IMR-90 (cell line): ENCODE results near the gene NAPSA. TPM values are rescaled to one million over a fixed set of nuclear protein-coding genes. Genes with fewer than 3 reads are reported as not detected.

Source experiments
- ATAC-seq: fragments of 200-7000 bp; cut with Tn5 transposase; 2 replicates; pipeline ENCODE4 v1.9.1; 2020; ENCODE audit warnings: low read depth, mild to moderate bottlenecking, moderate library complexity
- BruUV-seq: library from RNA; stranded (reverse); fragments of 400-500 nt; replicated peaks from 2 replicates; lab custom pipeline; 2021; lab: Mats Ljungman, UMichigan
- CTCF ChIA-PET: fragments of 300-600 bp; formaldehyde crosslinking; extraction: SDS; loops from one replicate; lab custom pipeline; 2021; ENCODE audit warnings: antibody characterized with exemption; lab: Yijun Ruan, JAX
- POLR2A ChIA-PET: fragments of 300-600 bp; sonication (Branson Sonifier 250); formaldehyde crosslinking; loops from one replicate; lab custom pipeline; 2022; ENCODE audit warnings: antibody characterized with exemption; ENCODE audit not compliant: unreplicated experiment; lab: Charles Lee
- DNase-seq: peaks from one replicate; pipeline ENCODE4 v3.0.0; 2013
- H2AFZ ChIP-seq: replicated peaks from 2 replicates; pipeline ENCODE3; 2013; ENCODE audit warnings: low read length, mild to moderate bottlenecking; ENCODE audit not compliant: poor library complexity
- H2AK5ac ChIP-seq: 2 replicates; pipeline ENCODE4 v1.6.1; 2013; ENCODE audit warnings: low read depth, low read length, inconsistent platforms
- H2AK9ac ChIP-seq: replicated peaks from 2 replicates; pipeline ENCODE3; 2013; ENCODE audit warnings: mild to moderate bottlenecking, low read depth, low read length, moderate library complexity; ENCODE audit not compliant: poor library complexity
- H2BK120ac ChIP-seq: 2 replicates; pipeline ENCODE4 v1.6.1; 2013; ENCODE audit warnings: low read depth, low read length, inconsistent platforms
- H2BK15ac ChIP-seq: 3 replicates; pipeline ENCODE4 v1.6.1; 2013; ENCODE audit warnings: low read depth, low read length, inconsistent platforms
- H2BK20ac ChIP-seq: 2 replicates; pipeline ENCODE4 v1.6.1; 2013; ENCODE audit warnings: low read depth, mild to moderate bottlenecking, inconsistent platforms, low read length, moderate library complexity
- H2BK5ac ChIP-seq: 2 replicates; pipeline ENCODE4 v1.6.1; 2013; ENCODE audit warnings: mild to moderate bottlenecking, low read depth, low read length, inconsistent platforms; ENCODE audit not compliant: poor library complexity, severe bottlenecking
- H3K14ac ChIP-seq: replicated peaks from 2 replicates; pipeline ENCODE4 v1.6.1; 2013; ENCODE audit warnings: low read depth, low read length, inconsistent platforms
- H3K18ac ChIP-seq: 2 replicates; pipeline ENCODE4 v1.6.1; 2013; ENCODE audit warnings: low read depth, low read length, control low read depth
- H3K23ac ChIP-seq: 2 replicates; pipeline ENCODE4 v1.6.1; 2013; ENCODE audit warnings: low read depth, low read length, inconsistent platforms
- H3K27ac ChIP-seq: 2 replicates; pipeline ENCODE4 v1.5.1; 2013; ENCODE audit warnings: mild to moderate bottlenecking, control low read depth, low read length; ENCODE audit not compliant: insufficient read depth
- H3K27me3 ChIP-seq: 2 replicates; pipeline ENCODE4 v1.6.1; 2013; ENCODE audit warnings: low read length; ENCODE audit not compliant: control insufficient read depth, insufficient read depth
- H3K36me3 ChIP-seq: 2 replicates; pipeline ENCODE4 v1.6.1; 2013; ENCODE audit warnings: low read length, mixed read lengths; ENCODE audit not compliant: control insufficient read depth, insufficient read depth
- H3K4ac ChIP-seq: 2 replicates; pipeline ENCODE4 v1.6.1; 2013; ENCODE audit warnings: low read depth, low read length, inconsistent platforms
- H3K4me1 ChIP-seq: 2 replicates; pipeline ENCODE4 v1.6.1; 2013; ENCODE audit warnings: low read length, mixed read lengths; ENCODE audit not compliant: control insufficient read depth, insufficient read depth
- H3K4me2 ChIP-seq: 2 replicates; pipeline ENCODE4 v1.6.1; 2013; ENCODE audit warnings: low read depth, mild to moderate bottlenecking, control low read depth, low read length, moderate library complexity
- H3K4me3 ChIP-seq: 2 replicates; pipeline ENCODE4 v1.5.1; 2013; ENCODE audit warnings: low read depth, mild to moderate bottlenecking, control low read depth, low read length, moderate library complexity; ENCODE audit not compliant: insufficient read depth
- H3K56ac ChIP-seq: 2 replicates; pipeline ENCODE4 v1.6.1; 2013; ENCODE audit warnings: low read length, inconsistent platforms; ENCODE audit not compliant: insufficient read depth; ENCODE audit errors: extremely low read depth
- H3K79me1 ChIP-seq, 2 experiments: 2 replicates each; pipeline ENCODE4 v1.6.1; 2013; ENCODE audit warnings: low read length in 2 of 2, inconsistent platforms in 1 of 2, low read depth in 1 of 2
- H3K9ac ChIP-seq: 2 replicates; pipeline ENCODE4 v1.6.1; 2013; ENCODE audit warnings: low read depth, low read length, control low read depth
- H3K9me1 ChIP-seq: 2 replicates; pipeline ENCODE4 v1.6.1; 2013; ENCODE audit warnings: low read length, inconsistent platforms; ENCODE audit not compliant: insufficient read depth
- H3K9me3 ChIP-seq: 2 replicates; pipeline ENCODE4 v1.6.1; 2013; ENCODE audit warnings: low read length; ENCODE audit not compliant: control insufficient read depth, insufficient read depth
- H4K20me1 ChIP-seq: 2 replicates; pipeline ENCODE4 v1.6.1; 2013; ENCODE audit warnings: low read length, inconsistent platforms; ENCODE audit not compliant: insufficient read depth
- H4K5ac ChIP-seq: 2 replicates; pipeline ENCODE4 v1.6.1; 2013; ENCODE audit warnings: mild to moderate bottlenecking, low read depth, low read length, control low read depth
- H4K8ac ChIP-seq, 2 experiments: 2 replicates each; pipeline ENCODE4 v1.6.1; 2013; ENCODE audit warnings: low read depth in 2 of 2, low read length in 2 of 2, control low read depth in 1 of 2, inconsistent platforms in 1 of 2
- H4K91ac ChIP-seq: 2 replicates; pipeline ENCODE4 v1.6.1; 2013; ENCODE audit warnings: low read depth, low read length, inconsistent platforms; ENCODE audit not compliant: insufficient read depth
- BHLHE40 ChIP-seq: fragments of 150-350 bp; IDR thresholded peaks from 2 replicates; pipeline ENCODE4 v1.6.1; 2016; ENCODE audit warnings: mild to moderate bottlenecking, low read depth, low read length
- CHD1 ChIP-seq: IDR thresholded peaks from 2 replicates; pipeline ENCODE4 v1.6.1; 2012; ENCODE audit warnings: low read depth, low read length, improper control_type of control experiment
- FOS ChIP-seq: fragments of 150-350 bp; IDR thresholded peaks from 2 replicates; pipeline ENCODE4 v1.6.1; 2016; ENCODE audit warnings: low read depth, low read length
- MAZ ChIP-seq: IDR thresholded peaks from 2 replicates; pipeline ENCODE4 v1.6.1; 2012; ENCODE audit warnings: low read depth, mild to moderate bottlenecking, low read length, improper control_type of control experiment, moderate library complexity, borderline replicate concordance
- MXI1 ChIP-seq: IDR thresholded peaks from 2 replicates; pipeline ENCODE4 v1.6.1; 2012; ENCODE audit warnings: low read depth, mild to moderate bottlenecking, low read length, moderate library complexity, borderline replicate concordance
- NFE2L2 ChIP-seq: fragments of 150-350 bp; IDR thresholded peaks from 2 replicates; pipeline ENCODE4 v1.6.1; 2016; ENCODE audit warnings: low read depth, mild to moderate bottlenecking, low read length
- POLR2A ChIP-seq: IDR thresholded peaks from 2 replicates; pipeline ENCODE4 v1.6.1; 2012; ENCODE audit warnings: mild to moderate bottlenecking, low read depth, low read length
- RAD21 ChIP-seq: IDR thresholded peaks from 2 replicates; pipeline ENCODE4 v1.6.1; 2012; ENCODE audit warnings: low read length, improper control_type of control experiment
- WGBS, 2 experiments: methylation state at CpG; one replicate each; pipeline versions ENCODE4 v1.1.5 to v1.1.7; 2013; ENCODE audit warnings: missing lambda C conversion rate in 2 of 2; ENCODE audit not compliant: insufficient read length in 1 of 2; ENCODE audit errors: extremely low coverage in 2 of 2; 5-methylcytosine and 5-hydroxymethylcytosine counted together
- dilution Hi-C: fragments of 300-500 bp; cut with HindIII; formaldehyde crosslinking; loops from one replicate; pipeline ENCODE4 v1.14.3; 2018; ENCODE audit warnings: low sequenced_read_pairs; ENCODE audit not compliant: unreplicated experiment
- in situ Hi-C: fragments of 300-500 bp; cut with MboI; formaldehyde crosslinking; loops from 3 replicates; pipeline ENCODE4 v1.14.3; 2019; ENCODE audit warnings: low sequenced_read_pairs, inconsistent platforms, mixed read lengths
- intact Hi-C: fragments of 100-400 bp; cut with micrococcal nuclease; formaldehyde crosslinking; loops from 2 replicates; pipeline ENCODE4 v1.10.0; 2022
- polyA plus RNA-seq, 3 experiments: library from polyadenylated mRNA; depleted of rRNA; stranded (reverse); fragments of >200 nt; gene quantifications; 2 replicates each; pipeline ENCODE4 v1.2.3, GENCODE V29; 2012; ENCODE audit warnings: low replicate concordance in 1 of 3
- total RNA-seq: library from RNA; depleted of rRNA; stranded (reverse); fragments of >200 nt; gene quantifications from 2 replicates; pipeline ENCODE4 v1.2.3, GENCODE V29; 2012
- TF ChIP-seq, protein P1 (sequence below): fragments of 150-350 bp; IDR thresholded peaks from 2 replicates; pipeline ENCODE4 v1.6.1; 2016; ENCODE audit warnings: low read depth, mild to moderate bottlenecking, low read length, moderate library complexity, borderline replicate concordance
- TF ChIP-seq, protein P2 (sequence below): conservative IDR thresholded peaks from 2 replicates; pipeline ENCODE4 v1.5.1; 2012; ENCODE audit warnings: mild to moderate bottlenecking, low read depth, low read length, improper control_type of control experiment
- TF ChIP-seq, protein P3 (sequence below): fragments of 150-350 bp; IDR thresholded peaks from 2 replicates; pipeline ENCODE4 v1.6.1; 2017; ENCODE audit warnings: mild to moderate bottlenecking, antibody characterized with exemption, low read length, low read depth

NAPSA gene
- total and polyA plus RNA-seq, 2 of the 4 experiments (the other 2 are of a cell fraction) = 0.39 TPM; not detected in 1

DNA sequence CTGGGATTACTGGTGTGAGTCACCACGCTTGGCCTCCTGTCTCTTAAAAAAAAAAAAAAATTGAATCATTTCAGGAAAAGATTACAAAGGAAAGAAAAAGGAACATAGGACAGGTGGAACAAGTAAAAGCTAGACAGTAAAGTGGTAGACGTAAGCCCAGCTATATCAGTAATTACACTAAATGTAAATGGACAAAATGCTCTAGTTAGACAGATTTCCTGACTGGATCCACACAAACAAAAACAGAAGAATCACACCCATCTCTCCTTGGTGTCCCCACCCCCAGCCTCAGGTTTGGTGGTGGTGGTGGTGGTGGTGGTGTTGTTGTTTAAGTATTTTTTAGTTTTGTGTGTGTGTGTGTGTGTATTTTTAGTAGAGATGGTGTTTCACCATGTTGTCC, 47.0 kb upstream of the NAPSA start:
- Histone ChIP-seq H3K23ac (no peak overlapping the region), H4K5ac (no peak overlapping the region), H2BK5ac (no peak overlapping the region), H3K9me1 (no peaks in the 10 kb centered on the region), H4K20me1 (no peaks in the 10 kb centered on the region), H3K14ac (no peak overlapping the region), H2BK20ac (no peak overlapping the region), H3K4me2 (no peak overlapping the region), H3K79me1 (no peaks in the 10 kb centered on the region), H2BK120ac (no peak overlapping the region), H2BK15ac (no peak overlapping the region), H3K4me1 (no peaks in the 10 kb centered on the region), H3K36me3 (peaks cover 7% of the 10 kb centered on the region), H3K4ac (no peak overlapping the region), H3K18ac (no peak overlapping the region), H4K8ac (no peak overlapping the region), H3K9ac (no peak overlapping the region), H3K27ac (no peak overlapping the region), H3K27me3 (no peaks in the 10 kb centered on the region), H2AK9ac (no peak overlapping the region), H3K9me3 (no peaks in the 10 kb centered on the region), H3K56ac (no peak overlapping the region), H3K4me3 (no peak overlapping the region), H2AK5ac (no peak overlapping the region), H2AFZ (no peak overlapping the region), H4K91ac (no peak overlapping the region)
- dilution Hi-C loops (no loop called here), in situ Hi-C loops (no loop called here), intact Hi-C loops (no loop called here)
- TF ChIP-seq, protein P1, sequence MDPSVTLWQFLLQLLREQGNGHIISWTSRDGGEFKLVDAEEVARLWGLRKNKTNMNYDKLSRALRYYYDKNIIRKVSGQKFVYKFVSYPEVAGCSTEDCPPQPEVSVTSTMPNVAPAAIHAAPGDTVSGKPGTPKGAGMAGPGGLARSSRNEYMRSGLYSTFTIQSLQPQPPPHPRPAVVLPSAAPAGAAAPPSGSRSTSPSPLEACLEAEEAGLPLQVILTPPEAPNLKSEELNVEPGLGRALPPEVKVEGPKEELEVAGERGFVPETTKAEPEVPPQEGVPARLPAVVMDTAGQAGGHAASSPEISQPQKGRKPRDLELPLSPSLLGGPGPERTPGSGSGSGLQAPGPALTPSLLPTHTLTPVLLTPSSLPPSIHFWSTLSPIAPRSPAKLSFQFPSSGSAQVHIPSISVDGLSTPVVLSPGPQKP = no peak
- no peak for TF ChIP-seq MXI1
- TF ChIP-seq POLR2A = no peak
- no peak for TF ChIP-seq NFE2L2
- no peak for TF ChIP-seq BHLHE40
- TF ChIP-seq MAZ = no peak
- TF ChIP-seq, protein P2, sequence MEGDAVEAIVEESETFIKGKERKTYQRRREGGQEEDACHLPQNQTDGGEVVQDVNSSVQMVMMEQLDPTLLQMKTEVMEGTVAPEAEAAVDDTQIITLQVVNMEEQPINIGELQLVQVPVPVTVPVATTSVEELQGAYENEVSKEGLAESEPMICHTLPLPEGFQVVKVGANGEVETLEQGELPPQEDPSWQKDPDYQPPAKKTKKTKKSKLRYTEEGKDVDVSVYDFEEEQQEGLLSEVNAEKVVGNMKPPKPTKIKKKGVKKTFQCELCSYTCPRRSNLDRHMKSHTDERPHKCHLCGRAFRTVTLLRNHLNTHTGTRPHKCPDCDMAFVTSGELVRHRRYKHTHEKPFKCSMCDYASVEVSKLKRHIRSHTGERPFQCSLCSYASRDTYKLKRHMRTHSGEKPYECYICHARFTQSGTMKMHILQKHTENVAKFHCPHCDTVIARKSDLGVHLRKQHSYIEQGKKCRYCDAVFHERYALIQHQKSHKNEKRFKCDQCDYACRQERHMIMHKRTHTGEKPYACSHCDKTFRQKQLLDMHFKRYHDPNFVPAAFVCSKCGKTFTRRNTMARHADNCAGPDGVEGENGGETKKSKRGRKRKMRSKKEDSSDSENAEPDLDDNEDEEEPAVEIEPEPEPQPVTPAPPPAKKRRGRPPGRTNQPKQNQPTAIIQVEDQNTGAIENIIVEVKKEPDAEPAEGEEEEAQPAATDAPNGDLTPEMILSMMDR = no peak
- no peak for TF ChIP-seq FOS
- no peak for TF ChIP-seq CHD1
- TF ChIP-seq RAD21 = no peak
- TF ChIP-seq, protein P3, sequence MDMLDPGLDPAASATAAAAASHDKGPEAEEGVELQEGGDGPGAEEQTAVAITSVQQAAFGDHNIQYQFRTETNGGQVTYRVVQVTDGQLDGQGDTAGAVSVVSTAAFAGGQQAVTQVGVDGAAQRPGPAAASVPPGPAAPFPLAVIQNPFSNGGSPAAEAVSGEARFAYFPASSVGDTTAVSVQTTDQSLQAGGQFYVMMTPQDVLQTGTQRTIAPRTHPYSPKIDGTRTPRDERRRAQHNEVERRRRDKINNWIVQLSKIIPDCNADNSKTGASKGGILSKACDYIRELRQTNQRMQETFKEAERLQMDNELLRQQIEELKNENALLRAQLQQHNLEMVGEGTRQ = no peak
- ATAC-seq (no peak), DNase-seq (no peak)
- no CpG with 5 or more reads among the region's 2 CpGs for WGBS, 2 experiments
- ChIA-PET POLR2A (interaction anchor here (0.5 kb wide), 1 partner anchor 15 kb away, joined by 4 read pairs; no protein-coding TSS in a partner anchor), CTCF (no interaction called here)
- no TSS peak for BruUV-seq
